ENCODE results near the gene BACH2. TPM values are rescaled to one million over a fixed set of nuclear protein-coding genes. Genes with fewer than 3 reads are reported as not detected.

BACH2 gene
- total RNA-seq, 1 experiment from 2014 or later = 3.3 TPM

- BruUV-seq (replicated peaks) = no TSS peak
- ATAC-seq (no peak), DNase-seq (ENCODE audit: low read depth, low spot score) (no peak)
- CTCF ChIA-PET = no interaction called here
- H3K36me3 ChIP-seq (ENCODE audit: control insufficient read depth in 1 of 2, insufficient read depth in 2 of 2, low read length in 2 of 2) = no peaks in the 10 kb centered on the region
- H3K27me3 ChIP-seq (ENCODE audit: insufficient read depth, low read length) = no peaks in the 10 kb centered on the region
- no peak overlapping the region for H3K4me3 ChIP-seq (replicated peaks in 1 of 2; ENCODE audit: low read depth in 1 of 2, low read length in 2 of 2)
- H3K9ac ChIP-seq (ENCODE audit: low read length) = no peak overlapping the region
- H3K4me1 ChIP-seq (ENCODE audit: control insufficient read depth in 1 of 2, insufficient read depth in 2 of 2, low read length in 2 of 2) = no peaks in the 10 kb centered on the region
- H3K9me3 ChIP-seq (ENCODE audit: control insufficient read depth in 1 of 2, insufficient read depth in 1 of 2, low read depth in 1 of 2, low read length in 2 of 2) = no peaks in the 10 kb centered on the region
- TF ChIP-seq SRF (IDR thresholded peaks at IDR 0.05; ENCODE audit: low read depth) = no peak
- TF ChIP-seq YY1 (IDR thresholded peaks at IDR 0.05; ENCODE audit: extremely low read depth, insufficient replicate concordance, low read depth, low read length) = no peak
- no peak for TF ChIP-seq EZH2phosphoT487 (IDR thresholded peaks at IDR 0.05; ENCODE audit: borderline replicate concordance)
- no peak for TF ChIP-seq SIN3A (IDR thresholded peaks at IDR 0.05; ENCODE audit: low read depth)
- no peak for TF ChIP-seq CEBPB (IDR thresholded peaks at IDR 0.05; ENCODE audit: low read depth)
- TF ChIP-seq EZH2 (IDR thresholded peaks at IDR 0.05) = no peak
- TF ChIP-seq POLR2AphosphoS5 (IDR thresholded peaks at IDR 0.05; ENCODE audit: low read depth, low read length) = no peak
- TF ChIP-seq TCF7L2 (IDR thresholded peaks at IDR 0.05; ENCODE audit: borderline replicate concordance, extremely low read depth, insufficient read depth, insufficient read length) = no peak
- no peaks in the 10 kb centered on the region for H3K9me2 ChIP-seq (ENCODE audit: insufficient read depth)
- H3K79me2 ChIP-seq (ENCODE audit: insufficient read depth, low read length) = no peaks in the 10 kb centered on the region
- intact Hi-C loops (cut with micrococcal nuclease) = no loop called here
- no peak overlapping the region for H2AFZ ChIP-seq (ENCODE audit: low read depth, low read length, poor library complexity, severe bottlenecking)
- no peak overlapping the region for H3K4me2 ChIP-seq (ENCODE audit: low read length)
- POLR2A ChIA-PET = no interaction called here
- no peak overlapping the region for H3K27ac ChIP-seq (ENCODE audit: low read depth, low read length)
- no peaks in the 10 kb centered on the region for H4K20me1 ChIP-seq (ENCODE audit: insufficient read depth)
- RAD21 ChIA-PET (ENCODE audit: low non-redundant PET in 1 of 2, low total read pairs in 2 of 2, uncharacterized antibody in 2 of 2, unreplicated experiment in 2 of 2) = no interaction called here
Observed at GRCh38 chr6:90146921-90147649, 149.6 kb downstream of the BACH2 start.

DNA sequence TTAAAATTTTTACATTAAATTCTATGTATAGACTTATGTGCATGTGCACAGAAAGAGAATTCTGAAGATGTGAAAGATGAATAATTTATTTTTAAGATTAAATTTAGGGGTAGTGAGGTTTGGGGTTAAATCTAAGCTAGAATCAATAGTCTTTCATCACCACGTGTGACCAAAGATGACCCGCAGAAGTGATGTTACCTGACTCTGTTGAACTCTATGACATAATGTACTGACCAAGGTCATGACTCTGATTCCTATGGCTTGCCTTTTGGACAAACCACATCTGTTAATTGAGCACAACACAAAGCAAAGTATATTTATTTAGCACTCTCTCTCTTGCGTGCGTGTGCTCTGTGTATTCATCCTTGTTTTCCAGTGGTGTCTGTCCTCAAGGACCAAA, 150.6 kb downstream of the BACH2 start:
- no peaks in the 10 kb centered on the region for H3K79me2 ChIP-seq (ENCODE audit: insufficient read depth, low read length)
- BruUV-seq (replicated peaks) = no TSS peak
- no peak overlapping the region for H3K4me3 ChIP-seq (replicated peaks in 1 of 2; ENCODE audit: low read depth in 1 of 2, low read length in 2 of 2)
- POLR2A ChIA-PET = no interaction called here
- H3K4me1 ChIP-seq (ENCODE audit: control insufficient read depth in 1 of 2, insufficient read depth in 2 of 2, low read length in 2 of 2) = no peaks in the 10 kb centered on the region
- RAD21 ChIA-PET (ENCODE audit: low non-redundant PET in 1 of 2, low total read pairs in 2 of 2, uncharacterized antibody in 2 of 2, unreplicated experiment in 2 of 2) = no interaction called here
- no peak overlapping the region for H3K27ac ChIP-seq (ENCODE audit: low read depth, low read length)
- no peak overlapping the region for H3K9ac ChIP-seq (ENCODE audit: low read length)
- CTCF ChIA-PET = no interaction called here
- DNase-seq (ENCODE audit: low read depth, low spot score) (no peak), ATAC-seq (no peak)
- H3K36me3 ChIP-seq (ENCODE audit: control insufficient read depth in 1 of 2, insufficient read depth in 2 of 2, low read length in 2 of 2) = no peaks in the 10 kb centered on the region
- no peak overlapping the region for H3K4me2 ChIP-seq (ENCODE audit: low read length)
- H3K9me2 ChIP-seq (ENCODE audit: insufficient read depth) = no peaks in the 10 kb centered on the region
- TF ChIP-seq EZH2 (IDR thresholded peaks at IDR 0.05) (no peak), RAD21 (IDR thresholded peaks at IDR 0.05; ENCODE audit: low read depth) (no peak), ZBTB33 (IDR thresholded peaks at IDR 0.05; ENCODE audit: extremely low read depth, insufficient replicate concordance, low read length) (no peak), EZH2phosphoT487 (IDR thresholded peaks at IDR 0.05; ENCODE audit: borderline replicate concordance) (no peak), POLR2AphosphoS5 (IDR thresholded peaks at IDR 0.05; ENCODE audit: low read depth, low read length) (no peak), POLR2A (IDR thresholded peaks at IDR 0.05; ENCODE audit: borderline replicate concordance, extremely low read depth, insufficient read depth, insufficient read length) (no peak), CBX3 (IDR thresholded peaks at IDR 0.05; ENCODE audit: low read depth) (no peak), ATF3 (IDR thresholded peaks at IDR 0.05) (no peak), TCF7L2 (IDR thresholded peaks at IDR 0.05; ENCODE audit: borderline replicate concordance, extremely low read depth, insufficient read depth, insufficient read length) (no peak), YY1 (IDR thresholded peaks at IDR 0.05; ENCODE audit: extremely low read depth, insufficient replicate concordance, low read depth, low read length) (no peak), ZNF274 (IDR thresholded peaks at IDR 0.05; ENCODE audit: low read depth, low read length) (no peak), SP1 (IDR thresholded peaks at IDR 0.05; ENCODE audit: low read depth) (no peak), ZFX (IDR thresholded peaks at IDR 0.05) (no peak)
- no peak overlapping the region for H2AFZ ChIP-seq (ENCODE audit: low read depth, low read length, poor library complexity, severe bottlenecking)
- H3K9me3 ChIP-seq (ENCODE audit: control insufficient read depth in 1 of 2, insufficient read depth in 1 of 2, low read depth in 1 of 2, low read length in 2 of 2) = no peaks in the 10 kb centered on the region
- intact Hi-C loops (cut with micrococcal nuclease) = no loop called here
- no peaks in the 10 kb centered on the region for H3K27me3 ChIP-seq (ENCODE audit: insufficient read depth, low read length)
- no peaks in the 10 kb centered on the region for H4K20me1 ChIP-seq (ENCODE audit: insufficient read depth)

All from HCT116 (cell line).